ENCODE measurements around the gene NXPE1. TPM values are rescaled to one million over a fixed set of nuclear protein-coding genes. Genes with fewer than 3 reads are reported as not detected.

The NXPE1 gene
- total and polyA plus RNA-seq, 2 experiments from 2014 or later, result not detected

DNA sequence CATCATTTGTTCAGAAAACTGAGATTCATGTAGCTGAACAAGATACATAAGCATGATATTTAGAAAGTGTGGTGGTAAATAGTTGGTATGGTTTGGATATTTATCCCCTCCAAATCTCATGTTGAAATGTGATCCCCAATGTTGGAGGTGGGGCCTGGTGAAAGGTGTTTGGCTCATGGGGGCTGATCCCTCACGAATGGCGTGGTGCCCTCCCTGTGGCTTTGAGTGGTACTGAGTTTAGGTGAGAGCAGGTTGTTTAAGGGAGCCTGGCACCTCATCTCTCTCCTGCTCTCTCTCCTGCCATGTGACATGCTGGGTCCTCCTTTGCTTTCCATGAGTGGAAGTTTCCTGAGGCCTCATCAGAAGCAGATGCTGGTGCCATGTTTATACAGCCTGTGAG lies 48.1 kb downstream of the NXPE1 start:
- Histone ChIP-seq H3K4me1 (ENCODE audit: insufficient read depth) (no peaks in the 10 kb centered on the region), H3K9me2 (ENCODE audit: insufficient read depth) (0 out of 2 replicates have a peak, but pooled peaks cover 9% of the 10 kb centered on the region), H3K27me3 (ENCODE audit: insufficient read depth) (no peaks in the 10 kb centered on the region), H3K27ac (ENCODE audit: low read depth) (no peak overlapping the region), H3K36me3 (ENCODE audit: insufficient read depth) (no peaks in the 10 kb centered on the region), H4K20me1 (replicated peaks; ENCODE audit: insufficient read depth) (no peaks in the 10 kb centered on the region), H3K79me2 (replicated peaks; ENCODE audit: insufficient read depth) (no peaks in the 10 kb centered on the region), H3K4me3 (no peak overlapping the region), H2AFZ (no peak overlapping the region), H3K4me2 (no peak overlapping the region), H3F3A (replicated peaks; ENCODE audit: low read depth) (no peaks in the 10 kb centered on the region)
- Mint-ChIP-seq H3K4me1 (no peaks in the 10 kb centered on the region), H3K27ac (no peak overlapping the region), H3K4me3 (no peak overlapping the region), H3K9me3 (peaks cover 9% of the 10 kb centered on the region; the same call in 1 of the 3 replicates), H3K27me3 (ENCODE audit: insufficient read depth, low read depth, poor library complexity) (no peaks in the 10 kb centered on the region), H3K36me3 (ENCODE audit: low read depth) (no peaks in the 10 kb centered on the region)
- DNase-seq (ENCODE audit: low spot score) (peak; percentile 9), ATAC-seq (peak; percentile 40)
- TF ChIP-seq CTCF (conservative IDR thresholded peaks at IDR 0.05; ENCODE audit: low read depth in 2 of 2) (0 out of 4 replicates have a peak, but pooled peaks have one; percentile 6 to 9), NANOG (IDR thresholded peaks at IDR 0.05; ENCODE audit: borderline replicate concordance) (no peak)

DNA sequence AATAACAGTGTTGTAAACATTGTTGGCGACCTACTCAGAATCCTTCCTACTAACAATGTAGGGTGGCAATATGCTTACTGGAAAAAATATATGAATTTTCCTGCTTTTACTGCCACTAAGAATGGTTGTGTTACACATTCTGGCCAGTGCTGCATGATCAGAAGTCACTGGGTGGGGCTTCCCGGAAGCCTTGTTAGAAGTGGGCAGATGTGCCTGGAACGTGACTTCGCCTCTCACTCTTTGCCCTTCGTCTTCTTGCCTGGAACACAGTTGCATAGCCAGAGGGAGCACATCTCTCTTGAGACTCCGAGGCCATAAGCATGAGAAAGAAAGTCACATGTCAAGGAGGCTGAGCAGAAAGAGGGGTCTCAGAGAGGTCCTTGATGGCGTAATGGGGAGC lies 48.6 kb downstream of the NXPE1 start:
- no peak overlapping the region for H3K27ac Mint-ChIP-seq
- H3K4me3 Mint-ChIP-seq, result no peak overlapping the region
- peaks cover 9% of the 10 kb centered on the region; the same call in 1 of the 3 replicates for H3K9me3 Mint-ChIP-seq
- no peaks in the 10 kb centered on the region for H3F3A ChIP-seq (replicated peaks; ENCODE audit: low read depth)
- H3K4me1 ChIP-seq (ENCODE audit: insufficient read depth), result no peaks in the 10 kb centered on the region
- H3K4me2 ChIP-seq, result no peak overlapping the region
- 0 out of 2 replicates have a peak, but pooled peaks cover 9% of the 10 kb centered on the region for H3K9me2 ChIP-seq (ENCODE audit: insufficient read depth)
- H4K20me1 ChIP-seq (replicated peaks; ENCODE audit: insufficient read depth), result no peaks in the 10 kb centered on the region
- DNase-seq (ENCODE audit: low spot score), result no peak
- ATAC-seq, result no peak
- no peaks in the 10 kb centered on the region for H3K36me3 ChIP-seq (ENCODE audit: insufficient read depth)
- no peaks in the 10 kb centered on the region for H3K79me2 ChIP-seq (replicated peaks; ENCODE audit: insufficient read depth)
- H3K27me3 Mint-ChIP-seq (ENCODE audit: insufficient read depth, low read depth, poor library complexity), result no peaks in the 10 kb centered on the region
- no peaks in the 10 kb centered on the region for H3K27me3 ChIP-seq (ENCODE audit: insufficient read depth)
- no peak overlapping the region for H2AFZ ChIP-seq
- no peaks in the 10 kb centered on the region; the same call in 2 of the 3 replicates for H3K36me3 Mint-ChIP-seq (ENCODE audit: low read depth)
- no peaks in the 10 kb centered on the region for H3K4me1 Mint-ChIP-seq
- no peak overlapping the region for H3K4me3 ChIP-seq
- H3K27ac ChIP-seq (ENCODE audit: low read depth), result no peak overlapping the region
- TF ChIP-seq EZH2phosphoT487 (IDR thresholded peaks at IDR 0.05; ENCODE audit: unreplicated experiment) (no peak), POLR2AphosphoS5 (IDR thresholded peaks at IDR 0.05; ENCODE audit: low read depth) (no peak), ZNF331 (CRISPR knock-in tag; IDR thresholded peaks at IDR 0.05; ENCODE audit: low read depth) (no peak), ZNF114 (CRISPR knock-in tag; IDR thresholded peaks at IDR 0.05) (no peak), CREB1 (CRISPR knock-in tag; IDR thresholded peaks at IDR 0.05; ENCODE audit: low read depth) (no peak), EZH2 (IDR thresholded peaks at IDR 0.05; ENCODE audit: low read depth, unreplicated experiment) (no peak), JUNB (IDR thresholded peaks at IDR 0.05; ENCODE audit: unreplicated experiment) (no peak), CTCF (conservative IDR thresholded peaks at IDR 0.05; ENCODE audit: low read depth in 2 of 2) (no peak), ZNF462 (CRISPR knock-in tag; IDR thresholded peaks at IDR 0.05) (no peak)
- TF ChIP-seq, protein P1, sequence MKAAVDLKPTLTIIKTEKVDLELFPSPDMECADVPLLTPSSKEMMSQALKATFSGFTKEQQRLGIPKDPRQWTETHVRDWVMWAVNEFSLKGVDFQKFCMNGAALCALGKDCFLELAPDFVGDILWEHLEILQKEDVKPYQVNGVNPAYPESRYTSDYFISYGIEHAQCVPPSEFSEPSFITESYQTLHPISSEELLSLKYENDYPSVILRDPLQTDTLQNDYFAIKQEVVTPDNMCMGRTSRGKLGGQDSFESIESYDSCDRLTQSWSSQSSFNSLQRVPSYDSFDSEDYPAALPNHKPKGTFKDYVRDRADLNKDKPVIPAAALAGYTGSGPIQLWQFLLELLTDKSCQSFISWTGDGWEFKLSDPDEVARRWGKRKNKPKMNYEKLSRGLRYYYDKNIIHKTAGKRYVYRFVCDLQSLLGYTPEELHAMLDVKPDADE (IDR thresholded peaks at IDR 0.05), result no peak

All from GM23338 (cell line).